ENCODE data around the gene ETHE1. TPM values are rescaled to one million over a fixed set of nuclear protein-coding genes. Genes with fewer than 3 reads are reported as not detected.

The ETHE1 gene
- total RNA-seq, 2 donors from 2014 or later: 32.8 to 122 TPM

DNA sequence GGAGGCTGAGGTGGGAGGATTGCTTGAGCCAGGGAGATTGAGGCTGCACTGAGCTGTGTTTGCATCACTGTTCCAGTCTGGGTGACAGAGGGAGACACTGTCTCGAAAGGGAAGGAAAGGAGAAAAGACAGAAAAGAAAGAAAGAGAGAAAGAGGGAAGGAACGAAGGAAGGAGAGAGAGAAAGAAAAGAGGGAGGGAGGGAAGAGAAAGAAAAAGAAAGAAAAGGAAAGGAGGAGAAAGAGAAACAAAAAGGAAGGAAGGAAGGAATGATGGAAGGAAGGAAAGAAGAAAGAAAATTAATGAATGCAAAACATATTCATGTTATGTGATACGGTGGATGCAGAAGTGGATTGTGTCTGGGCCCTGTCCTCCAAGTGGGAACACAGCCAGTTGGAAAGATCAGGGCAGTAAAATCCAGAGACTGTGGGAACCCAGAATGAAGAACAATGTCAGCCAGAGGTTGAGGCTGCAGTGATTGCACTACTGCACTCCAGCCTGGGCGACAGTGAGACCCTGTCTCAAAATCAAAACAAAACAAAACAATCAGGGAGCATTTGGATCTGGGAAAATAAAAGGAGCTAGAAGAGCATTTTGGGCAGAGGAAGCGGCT lies 28.7 kb downstream of the ETHE1 start:
- Histone ChIP-seq H3K4me3 (no peak overlapping the region), H3K9me3 (no peaks in the 10 kb centered on the region), H3K4me1 (replicated peaks) (peaks cover 16% of the 10 kb centered on the region), H3K27ac (no peak overlapping the region), H3K27me3 (replicated peaks; ENCODE audit: insufficient read depth) (no peaks in the 10 kb centered on the region), H3K36me3 (peaks cover 4% of the 10 kb centered on the region in 2 donors)
- TF ChIP-seq, protein P1, sequence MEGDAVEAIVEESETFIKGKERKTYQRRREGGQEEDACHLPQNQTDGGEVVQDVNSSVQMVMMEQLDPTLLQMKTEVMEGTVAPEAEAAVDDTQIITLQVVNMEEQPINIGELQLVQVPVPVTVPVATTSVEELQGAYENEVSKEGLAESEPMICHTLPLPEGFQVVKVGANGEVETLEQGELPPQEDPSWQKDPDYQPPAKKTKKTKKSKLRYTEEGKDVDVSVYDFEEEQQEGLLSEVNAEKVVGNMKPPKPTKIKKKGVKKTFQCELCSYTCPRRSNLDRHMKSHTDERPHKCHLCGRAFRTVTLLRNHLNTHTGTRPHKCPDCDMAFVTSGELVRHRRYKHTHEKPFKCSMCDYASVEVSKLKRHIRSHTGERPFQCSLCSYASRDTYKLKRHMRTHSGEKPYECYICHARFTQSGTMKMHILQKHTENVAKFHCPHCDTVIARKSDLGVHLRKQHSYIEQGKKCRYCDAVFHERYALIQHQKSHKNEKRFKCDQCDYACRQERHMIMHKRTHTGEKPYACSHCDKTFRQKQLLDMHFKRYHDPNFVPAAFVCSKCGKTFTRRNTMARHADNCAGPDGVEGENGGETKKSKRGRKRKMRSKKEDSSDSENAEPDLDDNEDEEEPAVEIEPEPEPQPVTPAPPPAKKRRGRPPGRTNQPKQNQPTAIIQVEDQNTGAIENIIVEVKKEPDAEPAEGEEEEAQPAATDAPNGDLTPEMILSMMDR (IDR thresholded peaks at IDR 0.05): no peak
- TF ChIP-seq POLR2AphosphoS5 (IDR thresholded peaks at IDR 0.05) (no peak), POLR2A (IDR thresholded peaks at IDR 0.05) (no peak)
- DNase-seq (ENCODE audit: low spot score): no peak
- intact Hi-C loops (cut with DNase I): no loop called here
- 55% methylated on average over 5 of the region's 5 CpGs for WGBS

DNA sequence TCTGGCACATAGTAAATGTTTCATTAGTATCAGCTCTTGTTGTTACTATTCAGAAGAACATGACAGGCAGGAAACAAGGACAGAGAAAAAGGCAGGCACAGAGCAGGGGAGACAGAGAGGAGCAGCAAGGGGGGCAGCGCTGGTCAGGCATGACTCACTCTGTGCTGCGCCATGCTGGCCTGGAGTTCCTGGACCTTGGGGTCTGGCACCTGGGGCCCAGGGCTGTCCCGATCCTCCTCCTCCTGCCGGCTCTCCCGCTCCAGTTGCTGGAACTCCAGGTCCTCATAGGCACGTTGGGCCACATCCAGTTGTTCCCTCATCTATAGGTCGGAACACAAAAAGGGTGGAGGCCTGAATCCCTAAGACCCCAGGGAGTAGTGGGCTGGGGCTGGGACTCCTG lies 30.0 kb downstream of the ETHE1 start:
- TF ChIP-seq POLR2A (IDR thresholded peaks at IDR 0.05) (no peak), POLR2AphosphoS5 (IDR thresholded peaks at IDR 0.05) (no peak)
- TF ChIP-seq, protein P1 (IDR thresholded peaks at IDR 0.05): no peak
- Histone ChIP-seq H3K4me1 (replicated peaks) (peaks cover 14% of the 10 kb centered on the region), H3K27me3 (replicated peaks; ENCODE audit: insufficient read depth) (no peaks in the 10 kb centered on the region), H3K27ac (no peak overlapping the region), H3K9me3 (no peaks in the 10 kb centered on the region), H3K36me3 (peaks cover 4% of the 10 kb centered on the region in 2 donors), H3K4me3 (no peak overlapping the region)
- intact Hi-C loops (cut with DNase I): no loop called here
- WGBS: 89% methylated on average over 7 of the region's 7 CpGs
- no peak for DNase-seq (ENCODE audit: low spot score)

DNA sequence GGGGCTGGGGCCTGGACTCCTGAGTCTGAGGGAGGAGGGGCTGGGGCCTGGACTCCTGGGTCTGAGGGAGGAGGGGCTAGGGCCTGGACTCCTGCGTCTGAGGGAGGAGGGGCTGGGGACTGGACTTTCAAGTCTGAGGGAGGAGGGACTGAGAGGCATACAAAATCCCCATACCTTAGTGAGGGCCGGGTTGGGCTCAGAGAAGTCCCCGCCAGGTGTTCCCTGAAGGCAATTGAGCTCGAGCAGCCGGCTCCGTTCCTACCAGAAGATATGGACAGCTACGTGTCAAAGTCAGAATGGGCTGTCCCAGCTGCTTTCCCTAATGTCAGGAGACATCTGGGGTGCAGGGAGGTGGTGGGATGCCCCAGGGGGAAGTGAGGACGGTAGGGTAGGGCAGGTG lies 31.9 kb downstream of the ETHE1 start:
- no peak for DNase-seq (ENCODE audit: low spot score)
- H3K4me1 ChIP-seq (replicated peaks): peaks cover 9% of the 10 kb centered on the region
- no peaks in the 10 kb centered on the region for H3K27me3 ChIP-seq (replicated peaks; ENCODE audit: insufficient read depth)
- H3K27ac ChIP-seq: peak overlapping the region in 1 of 2 donors; percentile 5
- 56% methylated on average over 7 of the region's 8 CpGs for WGBS
- H3K9me3 ChIP-seq: no peaks in the 10 kb centered on the region
- intact Hi-C loops (cut with DNase I): no loop called here
- TF ChIP-seq POLR2A (IDR thresholded peaks at IDR 0.05) (no peak), POLR2AphosphoS5 (IDR thresholded peaks at IDR 0.05) (no peak)
- TF ChIP-seq, protein P1 (IDR thresholded peaks at IDR 0.05): no peak
- H3K4me3 ChIP-seq: no peak overlapping the region
- peaks cover 4% of the 10 kb centered on the region in 2 donors for H3K36me3 ChIP-seq

DNA sequence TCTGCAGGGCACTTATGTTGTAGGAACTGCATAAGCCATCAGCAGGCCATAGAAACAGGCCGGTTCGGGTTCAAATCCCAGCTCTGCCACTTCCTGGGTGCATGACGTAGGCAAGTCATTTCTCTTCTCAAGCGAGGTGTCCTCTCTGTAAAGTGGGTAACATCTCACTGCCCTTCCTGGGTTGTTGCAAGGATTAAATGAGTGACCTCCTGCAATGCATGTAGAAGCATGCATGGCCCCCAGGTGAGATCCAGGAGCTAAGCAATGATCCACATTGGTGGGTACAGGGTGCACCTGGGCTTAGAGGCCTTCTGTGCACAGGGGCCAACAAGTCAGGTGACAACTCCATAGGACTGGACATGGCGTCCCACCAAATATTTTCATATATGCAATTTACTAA lies 36.2 kb downstream of the ETHE1 start:
- Histone ChIP-seq H3K27me3 (replicated peaks; ENCODE audit: insufficient read depth) (no peaks in the 10 kb centered on the region), H3K9me3 (no peaks in the 10 kb centered on the region), H3K4me1 (replicated peaks) (no peaks in the 10 kb centered on the region), H3K36me3 (peaks cover 0 to 4% of the 10 kb centered on the region in 2 donors), H3K27ac (no peak overlapping the region), H3K4me3 (no peak overlapping the region)
- intact Hi-C loops (cut with DNase I): no loop called here
- TF ChIP-seq, protein P1 (IDR thresholded peaks at IDR 0.05): no peak
- no peak for TF ChIP-seq POLR2AphosphoS5 (IDR thresholded peaks at IDR 0.05)
- no peak for TF ChIP-seq POLR2A (IDR thresholded peaks at IDR 0.05)
- no peak for DNase-seq (ENCODE audit: low spot score)
- WGBS: 89% methylated on average over 5 of the region's 5 CpGs

DNA sequence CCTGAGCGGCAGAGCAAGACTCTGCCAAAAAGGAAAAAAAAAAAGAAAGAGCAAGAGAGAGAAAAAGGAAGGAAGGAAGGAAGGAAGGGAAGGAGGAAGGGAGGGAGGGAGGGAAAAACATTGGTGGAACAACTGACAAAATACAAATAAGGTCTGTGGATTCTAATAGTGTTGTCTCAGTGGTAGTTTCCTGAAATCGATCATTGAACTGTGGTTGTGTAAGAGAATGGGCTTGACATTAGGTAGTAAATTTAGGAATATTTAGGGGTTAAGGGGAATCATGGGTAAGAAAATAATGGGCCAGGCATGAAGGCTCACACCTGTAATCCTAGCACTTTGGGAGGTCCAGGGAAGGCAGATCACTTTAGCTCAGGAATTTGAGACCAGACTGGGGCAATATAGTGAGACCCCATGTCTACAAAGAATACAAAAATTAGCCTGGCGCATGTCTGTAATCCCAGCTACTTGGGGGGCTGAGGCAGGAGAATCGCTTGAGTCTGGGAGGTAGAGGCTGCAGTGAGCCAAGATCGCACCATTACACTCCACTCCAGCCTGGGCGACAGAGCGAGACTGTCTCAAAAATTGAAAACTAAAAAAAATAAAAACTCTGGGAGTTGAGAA lies 36.9 kb downstream of the ETHE1 start:
- no peaks in the 10 kb centered on the region for H3K27me3 ChIP-seq (replicated peaks; ENCODE audit: insufficient read depth)
- H3K4me1 ChIP-seq (replicated peaks): no peaks in the 10 kb centered on the region
- H3K4me3 ChIP-seq: no peak overlapping the region
- 95% methylated on average over 7 of the region's 7 CpGs for WGBS
- intact Hi-C loops (cut with DNase I): no loop called here
- no peaks in the 10 kb centered on the region for H3K9me3 ChIP-seq
- no peaks in the 10 kb centered on the region for H3K36me3 ChIP-seq
- no peak overlapping the region for H3K27ac ChIP-seq
- TF ChIP-seq, protein P1 (IDR thresholded peaks at IDR 0.05): no peak
- TF ChIP-seq POLR2A (IDR thresholded peaks at IDR 0.05) (no peak), POLR2AphosphoS5 (IDR thresholded peaks at IDR 0.05) (no peak)
- DNase-seq (ENCODE audit: low spot score): no peak
